HCT116 (cell line): ENCODE measurements around the gene FOXD1. TPM values are rescaled to one million over a fixed set of nuclear protein-coding genes. Genes with fewer than 3 reads are reported as not detected.

ENCODE experiments used
- ATAC-seq: fragments of 200-7000 bp; cut with Tn5 transposase; 2 replicates; pipeline ENCODE4 v1.9.1; 2020; ENCODE audit warnings: mild to moderate bottlenecking, moderate library complexity
- BruUV-seq: library from RNA; stranded (reverse); fragments of 400-500 nt; replicated peaks from 2 replicates; lab custom pipeline; 2021; lab: Mats Ljungman, UMichigan
- CTCF ChIA-PET: fragments of 300-600 bp; sonication (Branson Sonifier 250); formaldehyde crosslinking; loops from one replicate; lab custom pipeline; 2021; ENCODE audit warnings: antibody characterized with exemption; lab: Charles Lee
- POLR2A ChIA-PET: fragments of 300-600, 350-600 bp; sonication (Branson Sonifier 250); formaldehyde crosslinking; loops from one replicate; lab custom pipeline; 2021; ENCODE audit warnings: antibody characterized with exemption; lab: Charles Lee
- RAD21 ChIA-PET, 2 experiments: fragments of 300-600 bp; sonication (Branson Sonifier 250); formaldehyde crosslinking; loops; one replicate each; lab custom pipeline; 2023; ENCODE audit warnings: low total read pairs in 2 of 2; ENCODE audit not compliant: uncharacterized antibody in 2 of 2, unreplicated experiment in 2 of 2, low non-redundant PET in 1 of 2; lab: Charles Lee
- DNase-seq: peaks from one replicate; pipeline ENCODE4 v3.0.0-alpha.2; 2010; ENCODE audit warnings: low read depth, low spot score
- H2AFZ ChIP-seq: fragments of 200-600 bp; shearing (Covaris generic), sonication (generic); 2 replicates; pipeline ENCODE4 v1.6.1; 2017; ENCODE audit warnings: low read depth, mixed run types, mixed read lengths, antibody characterized with exemption, low read length; ENCODE audit not compliant: poor library complexity, severe bottlenecking
- H3K27ac ChIP-seq: 2 replicates; pipeline ENCODE4 v1.5.1; 2012; ENCODE audit warnings: low read depth, low read length
- H3K27me3 ChIP-seq: fragments of 200-600 bp; sonication (generic); 2 replicates; pipeline ENCODE4 v1.6.1; 2016; ENCODE audit warnings: mixed run types, low read length, mixed read lengths; ENCODE audit not compliant: insufficient read depth
- H3K36me3 ChIP-seq, 2 experiments: fragments of 200-500 bp in 1 of 2; fragments of 200-600 bp in 1 of 2; sonication (Bioruptor generic) in 1 of 2; sonication (generic) in 1 of 2; 2 replicates each; pipeline versions ENCODE4 v1.5.1 to v1.6.1; 2014 to 2016; ENCODE audit warnings: low read length in 2 of 2, inconsistent platforms in 1 of 2, mixed read lengths in 1 of 2, mixed run types in 1 of 2; ENCODE audit not compliant: insufficient read depth in 2 of 2, control insufficient read depth in 1 of 2
- H3K4me1 ChIP-seq, 2 experiments: fragments of 200-600 bp in 1 of 2; sonication (generic) in 1 of 2; 2 replicates each; pipeline versions ENCODE4 v1.5.1 to v1.6.1; 2012 to 2017; ENCODE audit warnings: low read length in 2 of 2, inconsistent platforms in 1 of 2, mild to moderate bottlenecking in 1 of 2, mixed read lengths in 1 of 2, mixed run types in 1 of 2, moderate library complexity in 1 of 2; ENCODE audit not compliant: insufficient read depth in 2 of 2, control insufficient read depth in 1 of 2
- H3K4me2 ChIP-seq: fragments of 200-600 bp; sonication (generic); 2 replicates; pipeline ENCODE4 v1.6.1; 2017; ENCODE audit warnings: mixed run types, low read length, mixed read lengths
- H3K4me3 ChIP-seq, 2 experiments: fragments of 200-600 bp in 1 of 2; sonication (generic) in 1 of 2; replicated peaks in 1 of 2; 2 replicates each; pipeline ENCODE4 v1.5.1; 2011 to 2016; ENCODE audit warnings: low read length in 2 of 2, control low read depth in 1 of 2, low read depth in 1 of 2, mild to moderate bottlenecking in 1 of 2, mixed read lengths in 1 of 2, mixed run types in 1 of 2
- H3K79me2 ChIP-seq: fragments of 200-600 bp; sonication (generic); 2 replicates; pipeline ENCODE4 v1.6.1; 2017; ENCODE audit warnings: mild to moderate bottlenecking, mixed run types, low read length, moderate library complexity, mixed read lengths; ENCODE audit not compliant: insufficient read depth
- H3K9ac ChIP-seq: fragments of 200-600 bp; sonication (generic); 2 replicates; pipeline ENCODE4 v1.6.1; 2016; ENCODE audit warnings: low read length, mixed read lengths
- H3K9me2 ChIP-seq: fragments of 200-600 bp; sonication (generic), shearing (Covaris generic); 2 replicates; pipeline ENCODE4 v1.6.1; 2017; ENCODE audit warnings: mixed run types, mild to moderate bottlenecking, moderate library complexity; ENCODE audit not compliant: insufficient read depth
- H3K9me3 ChIP-seq, 2 experiments: fragments of 200-500 bp in 1 of 2; fragments of 200-600 bp in 1 of 2; sonication (Bioruptor generic) in 1 of 2; sonication (generic) in 1 of 2; 2 replicates each; pipeline ENCODE4 v1.6.1; 2014 to 2017; ENCODE audit warnings: low read length in 2 of 2, mixed read lengths in 2 of 2, inconsistent platforms in 1 of 2, low read depth in 1 of 2, mild to moderate bottlenecking in 1 of 2, mixed run types in 1 of 2, moderate library complexity in 1 of 2; ENCODE audit not compliant: control insufficient read depth in 1 of 2, insufficient read depth in 1 of 2
- H4K20me1 ChIP-seq: fragments of 200-600 bp; sonication (generic), shearing (Covaris generic); 2 replicates; pipeline ENCODE4 v1.6.1; 2017; ENCODE audit warnings: mixed run types, mild to moderate bottlenecking, moderate library complexity; ENCODE audit not compliant: insufficient read depth
- ATF3 ChIP-seq: IDR thresholded peaks from 2 replicates; pipeline ENCODE4 v1.6.1; 2012
- CBX3 ChIP-seq: IDR thresholded peaks from 2 replicates; pipeline ENCODE4 v1.6.1; 2012; ENCODE audit warnings: low read depth
- CEBPB ChIP-seq: IDR thresholded peaks from 2 replicates; pipeline ENCODE4 v1.6.1; 2012; ENCODE audit warnings: low read depth
- CTCF ChIP-seq, 3 experiments: fragments of 200-600 bp in 1 of 3; sonication (generic) in 1 of 3; IDR thresholded peaks in 2 of 3; conservative IDR thresholded peaks in 1 of 3; 2 replicates each; pipeline ENCODE4 v1.5.1; 2012 to 2017; ENCODE audit warnings: low read depth in 2 of 3, low read length in 2 of 3, antibody characterized with exemption in 1 of 3, borderline replicate concordance in 1 of 3, control low read depth in 1 of 3, mild to moderate bottlenecking in 1 of 3, mixed read lengths in 1 of 3, mixed run types in 1 of 3, moderate library complexity in 1 of 3; ENCODE audit not compliant: insufficient read depth in 1 of 3
- EGR1 ChIP-seq: IDR thresholded peaks from 2 replicates; pipeline ENCODE4 v1.6.1; 2012; ENCODE audit warnings: low read depth
- ELF1 ChIP-seq: IDR thresholded peaks from 2 replicates; pipeline ENCODE4 v1.6.1; 2012; ENCODE audit warnings: low read depth, borderline replicate concordance
- EZH2 ChIP-seq: fragments of 200-600 bp; sonication (generic); IDR thresholded peaks from 2 replicates; pipeline ENCODE4 v1.6.1; 2017; ENCODE audit warnings: antibody characterized with exemption, mixed run types
- EZH2phosphoT487 ChIP-seq: fragments of 200-600 bp; IDR thresholded peaks from 2 replicates; pipeline ENCODE4 v1.6.1; 2018; ENCODE audit warnings: antibody characterized with exemption, borderline replicate concordance
- FOSL1 ChIP-seq: IDR thresholded peaks from 2 replicates; pipeline ENCODE4 v1.6.1; 2012; ENCODE audit warnings: low read depth
- JUND ChIP-seq: IDR thresholded peaks from 2 replicates; pipeline ENCODE4 v1.6.1; 2012
- POLR2A ChIP-seq: IDR thresholded peaks from 2 replicates; pipeline ENCODE4 v1.7.0; 2011; ENCODE audit warnings: borderline replicate concordance; ENCODE audit not compliant: insufficient read depth, insufficient read length; ENCODE audit errors: extremely low read depth
- RAD21 ChIP-seq: IDR thresholded peaks from 2 replicates; pipeline ENCODE4 v1.6.1; 2012; ENCODE audit warnings: low read depth, mild to moderate bottlenecking
- REST ChIP-seq: IDR thresholded peaks from 2 replicates; pipeline ENCODE4 v1.6.1; 2012; ENCODE audit warnings: low read depth
- SP1 ChIP-seq: IDR thresholded peaks from 2 replicates; pipeline ENCODE4 v1.6.1; 2012; ENCODE audit warnings: low read depth
- SRF ChIP-seq: IDR thresholded peaks from 2 replicates; pipeline ENCODE4 v1.6.1; 2012; ENCODE audit warnings: low read depth
- ZBTB33 ChIP-seq: IDR thresholded peaks from 2 replicates; pipeline ENCODE4 v1.6.1; 2011; ENCODE audit warnings: mild to moderate bottlenecking, low read length, moderate library complexity; ENCODE audit not compliant: insufficient replicate concordance; ENCODE audit errors: extremely low read depth
- ZFX ChIP-seq: fragments of 450-650 bp; IDR thresholded peaks from 2 replicates; pipeline ENCODE4 v1.6.1; 2017
- ZNF274 ChIP-seq: fragments of 200-500 bp; sonication (Bioruptor generic); IDR thresholded peaks from 2 replicates; pipeline ENCODE4 v1.6.1; 2014; ENCODE audit warnings: mild to moderate bottlenecking, low read depth, low read length, inconsistent platforms
- intact Hi-C: fragments of 100-400 bp; cut with micrococcal nuclease; formaldehyde crosslinking; loops from 2 replicates; pipeline ENCODE4 v1.10.0; 2022
- total RNA-seq: library from RNA; stranded (reverse); gene quantifications from one replicate; pipeline ENCODE4 v1.2.1, GENCODE V29; 2021; ENCODE audit not compliant: unreplicated experiment

The FOXD1 gene
- total RNA-seq, 1 experiment from 2014 or later, result 26.8 TPM

- intact Hi-C loops, result no loop called here
- ChIA-PET RAD21 (no interaction called here), POLR2A (no interaction called here), CTCF (no interaction called here)
- no TSS peak for BruUV-seq
- DNase-seq (no peak), ATAC-seq (no peak)
- Histone ChIP-seq H3K9me2 (no peaks in the 10 kb centered on the region), H3K9me3 (no peaks in the 10 kb centered on the region), H3K4me1 (no peaks in the 10 kb centered on the region), H2AFZ (no peak overlapping the region), H4K20me1 (no peaks in the 10 kb centered on the region), H3K79me2 (no peaks in the 10 kb centered on the region), H3K27ac (no peak overlapping the region), H3K36me3 (no peaks in the 10 kb centered on the region), H3K4me2 (no peak overlapping the region), H3K9ac (no peak overlapping the region), H3K4me3 (no peak overlapping the region), H3K27me3 (no peaks in the 10 kb centered on the region)
- TF ChIP-seq ZNF274 (no peak), FOSL1 (no peak), CBX3 (no peak), CEBPB (no peak), ZFX (no peak), ELF1 (no peak), POLR2A (no peak), RAD21 (no peak), EZH2phosphoT487 (no peak), EZH2 (no peak), SP1 (no peak), EGR1 (no peak), ATF3 (no peak), CTCF (IDR thresholded peaks at IDR 0.05 in 2 of 3, conservative IDR thresholded peaks at IDR 0.05 in 1 of 3; ENCODE audit: borderline replicate concordance in 1 of 3, insufficient read depth in 1 of 3, low read depth in 2 of 3, low read length in 2 of 3) (no peak), ZBTB33 (no peak), JUND (no peak), SRF (no peak), REST (no peak)
These were observed 42.9 kb downstream of the FOXD1 start for GRCh38 chr5:73405691-73406090.
